C1 segment of cervical spinal cord (tissue), 14 donors: ENCODE data around the gene RFX8.
"Not testable (repeated sequence)": the region's sequence is repeated elsewhere in the genome, so short reads cannot be mapped to it uniquely, and the experiment has no call there.

Source experiments
- DNase-seq, 14 donors: peaks; one replicate each; lab custom pipeline; 2025; lab: John Stamatoyannopoulos, UW

The RFX8 gene

GRCh38 chr2:101474731-101475384 lies at the start of gene RFX8:
RFX8 (minus strand) TSS chr2:101475112; CDS start chr2:101466848, 8,264 bp downstream.
- no peak for DNase-seq

- DNase-seq, result no peak
These were observed 46.6 kb upstream of the RFX8 start for GRCh38 chr2:101521487-101521886.

- DNase-seq, result no peak
These were observed 45.3 kb upstream of the RFX8 start for GRCh38 chr2:101520246-101520645.

- DNase-seq, result peak in 9 of 14 donors; percentile 6 to 54 (median 22)
These were observed 43.9 kb upstream of the RFX8 start for GRCh38 chr2:101518578-101519492.

- DNase-seq, result no peak
These were observed 42.9 kb upstream of the RFX8 start for GRCh38 chr2:101517758-101518271.

GRCh38 chr2:101516823-101517690 lies 42.1 kb upstream of the RFX8 start:
- DNase-seq, result no peak

GRCh38 chr2:101516349-101516748 lies 41.4 kb upstream of the RFX8 start:
- DNase-seq, result no peak

GRCh38 chr2:101515477-101515876 lies 40.6 kb upstream of the RFX8 start:
- no peak for DNase-seq

- DNase-seq, result no peak
These were observed 38.1 kb upstream of the RFX8 start for GRCh38 chr2:101512993-101513392.

GRCh38 chr2:101511381-101511780 lies 36.5 kb upstream of the RFX8 start:
- no peak for DNase-seq

GRCh38 chr2:101509499-101510284 lies 34.8 kb upstream of the RFX8 start:
- DNase-seq, result no peak

GRCh38 chr2:101508636-101509035 lies 33.7 kb upstream of the RFX8 start:
- no peak for DNase-seq

- DNase-seq, result not testable (repeated sequence)
These were observed 30.4 kb upstream of the RFX8 start for GRCh38 chr2:101505276-101505675.

GRCh38 chr2:101504744-101505143 lies 29.8 kb upstream of the RFX8 start:
- not testable (repeated sequence) for DNase-seq

- DNase-seq, result no peak
These were observed 27.2 kb upstream of the RFX8 start for GRCh38 chr2:101502095-101502494.

- no peak for DNase-seq
These were observed 26.5 kb upstream of the RFX8 start for GRCh38 chr2:101501443-101501842.

- no peak for DNase-seq
These were observed 25.9 kb upstream of the RFX8 start for GRCh38 chr2:101500860-101501259.

GRCh38 chr2:101500180-101500579 lies 25.3 kb upstream of the RFX8 start:
- DNase-seq, result no peak

GRCh38 chr2:101496279-101496678 lies 21.4 kb upstream of the RFX8 start:
- no peak for DNase-seq

- DNase-seq, result no peak
These were observed 18.1 kb upstream of the RFX8 start for GRCh38 chr2:101492936-101493473.

GRCh38 chr2:101486994-101487393 lies 12.1 kb upstream of the RFX8 start:
- no peak for DNase-seq
